ENCODE data around the gene GALNT16. TPM values are rescaled to one million over a fixed set of nuclear protein-coding genes. Genes with fewer than 3 reads are reported as not detected.

GALNT16 gene
- total RNA-seq, 4 donors from 2014 or later, result 5.8 to 18.4 (median 10.5) TPM

DNA sequence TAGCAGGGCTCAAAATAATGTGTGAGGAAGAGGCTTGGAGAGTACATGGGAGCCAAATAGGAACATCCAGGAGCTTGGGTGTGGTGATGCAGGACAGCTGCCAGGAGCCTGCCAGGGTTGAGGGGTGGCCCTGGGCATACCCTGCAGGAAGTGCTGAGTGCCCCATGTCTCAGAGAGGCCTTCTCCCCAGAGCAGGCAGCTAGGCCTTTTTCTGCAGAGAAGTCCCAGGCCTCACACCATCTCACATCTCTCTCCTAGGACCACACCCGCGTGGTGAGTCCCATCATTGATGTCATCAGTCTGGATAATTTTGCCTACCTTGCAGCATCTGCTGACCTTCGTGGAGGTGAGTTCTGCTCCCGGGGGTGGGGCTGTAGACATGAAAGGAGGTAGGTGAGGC, 71.2 kb downstream of the GALNT16 start:
- no peak overlapping the region for H3K27ac ChIP-seq (replicated peaks in 1 of 4)
- H3K4me1 ChIP-seq, result peaks cover 0 to 3% (median 0%) of the 10 kb centered on the region in 4 donors
- H3K9me3 ChIP-seq, result no peaks in the 10 kb centered on the region
- DNase-seq (ENCODE audit: extremely low spot score), result no peak
- TF ChIP-seq POLR2A (IDR thresholded peaks at IDR 0.05; ENCODE audit: low read depth) (no peak), EP300 (IDR thresholded peaks at IDR 0.05) (no peak), POLR2AphosphoS5 (IDR thresholded peaks at IDR 0.05) (no peak)
- TF ChIP-seq, protein P1, sequence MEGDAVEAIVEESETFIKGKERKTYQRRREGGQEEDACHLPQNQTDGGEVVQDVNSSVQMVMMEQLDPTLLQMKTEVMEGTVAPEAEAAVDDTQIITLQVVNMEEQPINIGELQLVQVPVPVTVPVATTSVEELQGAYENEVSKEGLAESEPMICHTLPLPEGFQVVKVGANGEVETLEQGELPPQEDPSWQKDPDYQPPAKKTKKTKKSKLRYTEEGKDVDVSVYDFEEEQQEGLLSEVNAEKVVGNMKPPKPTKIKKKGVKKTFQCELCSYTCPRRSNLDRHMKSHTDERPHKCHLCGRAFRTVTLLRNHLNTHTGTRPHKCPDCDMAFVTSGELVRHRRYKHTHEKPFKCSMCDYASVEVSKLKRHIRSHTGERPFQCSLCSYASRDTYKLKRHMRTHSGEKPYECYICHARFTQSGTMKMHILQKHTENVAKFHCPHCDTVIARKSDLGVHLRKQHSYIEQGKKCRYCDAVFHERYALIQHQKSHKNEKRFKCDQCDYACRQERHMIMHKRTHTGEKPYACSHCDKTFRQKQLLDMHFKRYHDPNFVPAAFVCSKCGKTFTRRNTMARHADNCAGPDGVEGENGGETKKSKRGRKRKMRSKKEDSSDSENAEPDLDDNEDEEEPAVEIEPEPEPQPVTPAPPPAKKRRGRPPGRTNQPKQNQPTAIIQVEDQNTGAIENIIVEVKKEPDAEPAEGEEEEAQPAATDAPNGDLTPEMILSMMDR (IDR thresholded peaks at IDR 0.05), result no peak
- no peak overlapping the region for H3K4me3 ChIP-seq
- WGBS, result 93% methylated on average over 4 of the region's 4 CpGs
- H3K27me3 ChIP-seq, result no peaks in the 10 kb centered on the region
- H3K36me3 ChIP-seq, result peaks cover 0 to 46% (median 2%) of the 10 kb centered on the region in 4 donors
- intact Hi-C loops (cut with DNase I), result no loop called here

- intact Hi-C loops (cut with DNase I), result no loop called here
- Histone ChIP-seq H3K27me3 (no peaks in the 10 kb centered on the region), H3K4me1 (peaks cover 0 to 3% (median 0%) of the 10 kb centered on the region in 4 donors), H3K36me3 (peaks cover 0 to 32% (median 0%) of the 10 kb centered on the region in 4 donors), H3K27ac (replicated peaks in 1 of 4) (no peak overlapping the region), H3K4me3 (no peak overlapping the region), H3K9me3 (no peaks in the 10 kb centered on the region)
- DNase-seq (ENCODE audit: extremely low spot score), result no peak
- TF ChIP-seq, protein P1 (IDR thresholded peaks at IDR 0.05), result no peak
- TF ChIP-seq EP300 (IDR thresholded peaks at IDR 0.05), result no peak
- no peak for TF ChIP-seq POLR2A (IDR thresholded peaks at IDR 0.05; ENCODE audit: low read depth)
- TF ChIP-seq POLR2AphosphoS5 (IDR thresholded peaks at IDR 0.05), result no peak
- WGBS, result 62% methylated on average over 8 of the region's 13 CpGs
Measured at GRCh38 chr14:69332782-69333395, 72.9 kb downstream of the GALNT16 start.

DNA sequence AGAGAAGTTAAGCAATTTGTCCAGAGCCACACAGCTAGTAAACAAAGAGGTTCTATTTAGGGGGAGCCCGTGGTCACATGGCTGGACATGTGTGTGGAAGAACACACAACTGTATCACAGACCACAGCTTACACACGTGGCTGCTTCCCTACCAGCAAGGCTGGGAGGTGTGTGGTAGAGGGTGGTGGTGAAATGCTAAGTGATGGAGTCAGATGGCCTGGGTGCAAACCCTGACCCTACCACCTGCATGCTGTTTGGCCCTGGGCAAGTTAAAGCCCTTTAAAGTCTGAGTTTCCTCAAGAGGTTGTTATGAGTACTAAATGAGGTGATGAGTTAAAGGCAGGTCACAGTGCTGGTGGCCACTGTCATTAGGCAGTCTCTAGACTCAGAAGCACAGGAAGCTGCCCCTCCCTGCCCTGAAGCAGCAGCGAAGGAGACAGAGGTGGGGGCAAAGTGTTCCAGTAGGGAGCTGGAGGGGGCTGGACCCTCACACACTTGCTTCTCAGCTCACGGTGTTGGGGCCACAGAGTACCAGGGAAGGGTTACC, 73.9 kb downstream of the GALNT16 start:
- intact Hi-C loops (cut with DNase I), result no loop called here
- Histone ChIP-seq H3K27me3 (no peaks in the 10 kb centered on the region), H3K9me3 (no peaks in the 10 kb centered on the region), H3K27ac (replicated peaks in 1 of 4) (no peak overlapping the region), H3K4me3 (no peak overlapping the region), H3K36me3 (peaks cover 0 to 32% (median 0%) of the 10 kb centered on the region in 4 donors), H3K4me1 (peaks cover 0 to 3% (median 0%) of the 10 kb centered on the region in 4 donors)
- no peak for DNase-seq (ENCODE audit: extremely low spot score)
- WGBS, result 59% methylated on average over 3 of the region's 4 CpGs
- no peak for TF ChIP-seq EP300 (IDR thresholded peaks at IDR 0.05)
- TF ChIP-seq POLR2AphosphoS5 (IDR thresholded peaks at IDR 0.05), result no peak
- TF ChIP-seq POLR2A (IDR thresholded peaks at IDR 0.05; ENCODE audit: low read depth), result no peak
- TF ChIP-seq, protein P1 (IDR thresholded peaks at IDR 0.05), result no peak

DNA sequence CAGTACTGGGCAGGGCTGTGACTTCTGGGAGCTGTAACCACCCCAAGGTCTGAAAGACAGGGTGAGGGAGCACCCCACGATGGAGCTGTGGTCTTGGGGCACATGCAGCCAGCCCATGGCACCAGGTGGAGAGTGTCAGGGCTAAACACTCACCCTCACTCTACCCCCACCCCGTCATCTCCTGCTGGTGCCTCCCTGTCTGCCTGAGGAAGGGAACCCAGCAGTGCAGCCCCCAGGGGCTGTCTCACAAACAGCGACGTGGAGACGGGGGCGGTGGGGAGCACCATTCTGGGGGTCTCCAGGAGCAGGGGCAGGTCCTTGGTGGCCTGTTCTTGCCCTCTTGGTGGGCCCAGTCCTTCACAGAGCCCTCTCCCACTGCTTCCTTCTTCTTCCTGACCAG, 74.6 kb downstream of the GALNT16 start:
- H3K27ac ChIP-seq (replicated peaks in 1 of 4), result no peak overlapping the region
- TF ChIP-seq POLR2AphosphoS5 (IDR thresholded peaks at IDR 0.05) (no peak), POLR2A (IDR thresholded peaks at IDR 0.05; ENCODE audit: low read depth) (no peak), EP300 (IDR thresholded peaks at IDR 0.05) (no peak)
- TF ChIP-seq, protein P1 (IDR thresholded peaks at IDR 0.05), result no peak
- H3K27me3 ChIP-seq, result no peaks in the 10 kb centered on the region
- no peak for DNase-seq (ENCODE audit: extremely low spot score)
- peaks cover 0 to 3% (median 0%) of the 10 kb centered on the region in 4 donors for H3K4me1 ChIP-seq
- intact Hi-C loops (cut with DNase I), result no loop called here
- H3K4me3 ChIP-seq, result no peak overlapping the region
- WGBS, result 78% methylated on average over 1 of the region's 6 CpGs
- H3K9me3 ChIP-seq, result no peaks in the 10 kb centered on the region
- peaks cover 0 to 37% (median under 1%) of the 10 kb centered on the region in 4 donors for H3K36me3 ChIP-seq

All from esophagus muscularis mucosa (tissue), 4 donors.